Kidney (tissue), 14 donors: ENCODE measurements around the gene ZNF24. TPM values are rescaled to one million over a fixed set of nuclear protein-coding genes. Genes with fewer than 3 reads are reported as not detected.

Source experiments
- DNase-seq, 5 donors: peaks; one replicate each; pipeline ENCODE4 v3.0.0-alpha.2; 2013 to 2020
- FAIRE-seq: peaks from 2 replicates; lab custom pipeline; 2012; peaks lifted over from hg19 to GRCh38; lab: Jason Lieb, UNC
- H3K27ac ChIP-seq, 2 donors: one replicate each; pipeline ENCODE4 v1.7.0; 2013; ENCODE audit warnings: low read depth in 2 of 2, low read length in 2 of 2, inconsistent platforms in 1 of 2
- H3K27me3 ChIP-seq: one replicate; pipeline ENCODE4 v1.7.1; 2013; ENCODE audit warnings: low read length, inconsistent platforms; ENCODE audit not compliant: control insufficient read depth, insufficient read depth
- H3K36me3 ChIP-seq, 3 donors: one replicate each; pipeline versions ENCODE4 v1.7.0 to v1.7.1; 2013; ENCODE audit warnings: low read length in 3 of 3, control low read depth in 1 of 3, inconsistent platforms in 1 of 3; ENCODE audit not compliant: insufficient read depth in 3 of 3, control insufficient read depth in 2 of 3
- H3K4me1 ChIP-seq, 3 donors: one replicate each; pipeline versions ENCODE4 v1.7.0 to v1.7.1; 2013; ENCODE audit warnings: low read length in 3 of 3, inconsistent platforms in 1 of 3, low read depth in 1 of 3; ENCODE audit not compliant: control insufficient read depth in 2 of 3, insufficient read depth in 2 of 3
- H3K4me3 ChIP-seq, 3 donors: one replicate each; pipeline versions ENCODE4 v1.7.0 to v1.8.1; 2013; ENCODE audit warnings: low read length in 3 of 3, control low read depth in 1 of 3, inconsistent platforms in 1 of 3
- H3K9ac ChIP-seq, 3 donors: one replicate each; pipeline versions ENCODE4 v1.7.0 to v1.7.1; 2013; ENCODE audit warnings: low read length in 3 of 3, control low read depth in 1 of 3, inconsistent platforms in 1 of 3
- H3K9me3 ChIP-seq, 3 donors: one replicate each; pipeline versions ENCODE4 v1.7.0 to v1.7.1; 2013; ENCODE audit warnings: low read length in 3 of 3, control low read depth in 1 of 3, inconsistent platforms in 1 of 3; ENCODE audit not compliant: control insufficient read depth in 2 of 3, insufficient read depth in 1 of 3
- intact Hi-C: fragments of 100-400 bp; cut with DNase I; formaldehyde crosslinking; loops from one replicate; pipeline ENCODE4 v1.11.1; 2022
- polyA plus RNA-seq: library from polyadenylated mRNA; stranded (reverse); fragments of 350-450 nt; fragmentation: Illumina TruSeq; extraction: RNeasy Lipid Tissue Mini Kit (QIAGEN cat#74804); gene quantifications from one replicate; pipeline ENCODE4 v1.2.3, GENCODE V29; 2014; ENCODE audit warnings: low read depth, low replicate concordance; ENCODE audit not compliant: insufficient read depth
- total RNA-seq: library from RNA; stranded (reverse); fragmentation: NEBNext Ultra II Directional; extraction: Animal tissue kit (Norgen Biotek cat#: 25700); gene quantifications from one replicate; pipeline ENCODE4 v1.2.1, GENCODE V29; 2021
- TF ChIP-seq, protein P1 (sequence below): IDR thresholded peaks from 3 replicates; pipeline ENCODE4 v1.5.1; 2012; ENCODE audit warnings: mild to moderate bottlenecking, moderate library complexity, borderline replicate concordance; ENCODE audit not compliant: insufficient read depth; ENCODE audit errors: extremely low read depth
- donor health status: control.
- donor health status: control.
- donor health status: control.
- donor health status: control.
- donor health status: control.
- donor health status: DM: yes; HTN: yes; CAD: no.
- donor health status: Normal renal cell carcinoma (clear cell type).

Gene ZNF24
- total and polyA plus RNA-seq, 2 donors from 2014 or later = 14.3 to 55.5 TPM

DNA sequence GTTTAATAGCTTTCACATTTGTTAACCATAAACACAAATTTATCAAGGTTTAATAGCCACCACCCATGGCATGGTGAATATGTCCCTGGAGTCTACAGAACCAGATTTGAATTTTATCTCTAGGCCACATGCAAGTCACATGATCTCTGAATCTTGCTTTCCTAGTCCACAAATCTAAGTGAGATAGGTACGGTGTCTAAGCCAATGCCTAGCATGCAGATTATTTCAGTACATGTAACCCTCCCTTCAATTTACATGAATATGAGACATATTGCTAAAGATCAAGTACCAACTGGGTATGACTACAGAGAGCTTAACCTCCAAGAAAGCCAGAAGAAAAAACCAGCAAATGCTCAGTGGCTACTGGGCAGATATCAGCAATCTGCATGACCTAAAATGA lies 10.0 kb downstream of the ZNF24 start:
- Histone ChIP-seq H3K4me1 (peaks cover 0 to 7% (median 2%) of the 10 kb centered on the region in 3 donors), H3K27ac (no peak overlapping the region), H3K9ac (no peak overlapping the region), H3K9me3 (no peaks in the 10 kb centered on the region), H3K27me3 (no peaks in the 10 kb centered on the region), H3K4me3 (no peak overlapping the region), H3K36me3 (peaks cover 15 to 64% (median 22%) of the 10 kb centered on the region in 3 donors)
- TF ChIP-seq, protein P1, sequence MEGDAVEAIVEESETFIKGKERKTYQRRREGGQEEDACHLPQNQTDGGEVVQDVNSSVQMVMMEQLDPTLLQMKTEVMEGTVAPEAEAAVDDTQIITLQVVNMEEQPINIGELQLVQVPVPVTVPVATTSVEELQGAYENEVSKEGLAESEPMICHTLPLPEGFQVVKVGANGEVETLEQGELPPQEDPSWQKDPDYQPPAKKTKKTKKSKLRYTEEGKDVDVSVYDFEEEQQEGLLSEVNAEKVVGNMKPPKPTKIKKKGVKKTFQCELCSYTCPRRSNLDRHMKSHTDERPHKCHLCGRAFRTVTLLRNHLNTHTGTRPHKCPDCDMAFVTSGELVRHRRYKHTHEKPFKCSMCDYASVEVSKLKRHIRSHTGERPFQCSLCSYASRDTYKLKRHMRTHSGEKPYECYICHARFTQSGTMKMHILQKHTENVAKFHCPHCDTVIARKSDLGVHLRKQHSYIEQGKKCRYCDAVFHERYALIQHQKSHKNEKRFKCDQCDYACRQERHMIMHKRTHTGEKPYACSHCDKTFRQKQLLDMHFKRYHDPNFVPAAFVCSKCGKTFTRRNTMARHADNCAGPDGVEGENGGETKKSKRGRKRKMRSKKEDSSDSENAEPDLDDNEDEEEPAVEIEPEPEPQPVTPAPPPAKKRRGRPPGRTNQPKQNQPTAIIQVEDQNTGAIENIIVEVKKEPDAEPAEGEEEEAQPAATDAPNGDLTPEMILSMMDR = no peak
- intact Hi-C loops = no loop called here
- no peak for DNase-seq
- no peak for FAIRE-seq

DNA sequence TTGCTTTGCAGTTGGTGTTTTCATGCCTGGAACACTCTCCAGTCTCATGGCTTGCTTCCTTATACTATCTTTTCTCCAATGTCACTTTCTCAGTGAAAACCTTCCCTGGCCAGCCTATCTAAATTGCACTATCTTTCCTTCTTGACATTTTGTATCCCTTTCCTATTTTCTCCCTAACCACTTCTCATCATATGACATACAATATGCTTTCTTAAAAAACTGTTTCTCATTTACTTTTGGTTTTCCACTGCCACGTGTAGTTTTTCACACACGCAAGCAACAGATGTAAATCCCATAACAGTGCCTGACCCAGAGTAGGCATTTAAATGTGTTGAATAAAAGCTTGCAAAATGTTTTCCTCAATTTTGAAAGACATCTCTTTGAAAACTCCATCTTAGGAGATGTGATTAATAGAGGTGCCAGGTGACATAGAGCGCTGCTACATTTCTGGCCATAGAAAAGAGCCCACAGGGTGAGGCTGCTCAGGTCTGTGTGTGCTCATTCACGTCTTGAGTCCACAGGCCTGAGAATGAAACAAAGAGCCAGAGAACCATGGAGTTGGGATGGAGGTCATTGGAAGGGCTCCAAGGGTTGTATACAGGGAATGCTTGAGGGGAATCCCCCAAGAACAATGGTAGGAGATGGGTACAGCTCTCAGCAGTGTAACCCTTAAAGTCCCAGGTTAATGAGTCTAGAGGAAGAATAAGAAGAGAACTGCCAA lies 12.7 kb downstream of the ZNF24 start:
- Histone ChIP-seq H3K4me3 (no peak overlapping the region), H3K36me3 (peaks cover 6 to 40% (median 17%) of the 10 kb centered on the region in 3 donors), H3K27me3 (no peaks in the 10 kb centered on the region), H3K4me1 (peaks cover 0 to 2% (median 2%) of the 10 kb centered on the region in 3 donors), H3K9ac (no peak overlapping the region), H3K9me3 (no peaks in the 10 kb centered on the region), H3K27ac (no peak overlapping the region)
- no peak for FAIRE-seq
- intact Hi-C loops = no loop called here
- DNase-seq = no peak
- TF ChIP-seq, protein P1 = no peak

DNA sequence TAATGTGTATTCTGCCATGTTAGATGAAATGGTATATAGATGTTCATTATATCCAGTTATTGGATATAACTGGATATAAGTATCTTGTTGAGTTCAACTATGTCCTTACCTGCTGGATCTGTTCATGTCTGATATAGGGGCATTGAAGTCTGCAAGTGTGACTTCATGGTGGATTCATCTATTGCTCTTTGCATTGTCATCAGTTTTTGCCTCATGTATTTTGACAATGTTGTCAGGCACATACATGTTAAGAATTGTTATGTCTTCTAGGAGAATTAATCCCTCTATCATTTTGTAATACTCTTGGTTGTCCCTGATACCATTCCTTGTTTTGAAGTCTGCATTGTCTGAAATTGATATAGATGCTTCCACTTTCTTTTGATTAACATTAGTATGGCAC lies 15.4 kb downstream of the ZNF24 start:
- no peaks in the 10 kb centered on the region for H3K4me1 ChIP-seq
- TF ChIP-seq, protein P1 = no peak
- H3K9ac ChIP-seq = no peak overlapping the region
- H3K27me3 ChIP-seq = no peaks in the 10 kb centered on the region
- no peak overlapping the region for H3K27ac ChIP-seq
- peaks cover 6 to 17% (median 8%) of the 10 kb centered on the region in 3 donors for H3K36me3 ChIP-seq
- no peak overlapping the region for H3K4me3 ChIP-seq
- H3K9me3 ChIP-seq = no peaks in the 10 kb centered on the region
- intact Hi-C loops = no loop called here
- no peak for DNase-seq
- FAIRE-seq = no peak
